Kidney (tissue), 14 donors: ENCODE measurements around the gene CAMTA1. TPM values are rescaled to one million over a fixed set of nuclear protein-coding genes. Genes with fewer than 3 reads are reported as not detected.

Source experiments
- DNase-seq, 5 donors: peaks; one replicate each; pipeline ENCODE4 v3.0.0-alpha.2; 2013 to 2020
- FAIRE-seq: peaks from 2 replicates; lab custom pipeline; 2012; peaks lifted over from hg19 to GRCh38; lab: Jason Lieb, UNC
- H3K27ac ChIP-seq, 2 donors: one replicate each; pipeline ENCODE4 v1.7.0; 2013; ENCODE audit warnings: low read depth in 2 of 2, low read length in 2 of 2, inconsistent platforms in 1 of 2
- H3K27me3 ChIP-seq: one replicate; pipeline ENCODE4 v1.7.1; 2013; ENCODE audit warnings: low read length, inconsistent platforms; ENCODE audit not compliant: control insufficient read depth, insufficient read depth
- H3K36me3 ChIP-seq, 3 donors: one replicate each; pipeline versions ENCODE4 v1.7.0 to v1.7.1; 2013; ENCODE audit warnings: low read length in 3 of 3, control low read depth in 1 of 3, inconsistent platforms in 1 of 3; ENCODE audit not compliant: insufficient read depth in 3 of 3, control insufficient read depth in 2 of 3
- H3K4me1 ChIP-seq, 3 donors: one replicate each; pipeline versions ENCODE4 v1.7.0 to v1.7.1; 2013; ENCODE audit warnings: low read length in 3 of 3, inconsistent platforms in 1 of 3, low read depth in 1 of 3; ENCODE audit not compliant: control insufficient read depth in 2 of 3, insufficient read depth in 2 of 3
- H3K4me3 ChIP-seq, 3 donors: one replicate each; pipeline versions ENCODE4 v1.7.0 to v1.8.1; 2013; ENCODE audit warnings: low read length in 3 of 3, control low read depth in 1 of 3, inconsistent platforms in 1 of 3
- H3K9ac ChIP-seq, 3 donors: one replicate each; pipeline versions ENCODE4 v1.7.0 to v1.7.1; 2013; ENCODE audit warnings: low read length in 3 of 3, control low read depth in 1 of 3, inconsistent platforms in 1 of 3
- H3K9me3 ChIP-seq, 3 donors: one replicate each; pipeline versions ENCODE4 v1.7.0 to v1.7.1; 2013; ENCODE audit warnings: low read length in 3 of 3, control low read depth in 1 of 3, inconsistent platforms in 1 of 3; ENCODE audit not compliant: control insufficient read depth in 2 of 3, insufficient read depth in 1 of 3
- CTCF ChIP-seq: IDR thresholded peaks from 3 replicates; pipeline ENCODE4 v1.5.1; 2012; ENCODE audit warnings: mild to moderate bottlenecking, moderate library complexity, borderline replicate concordance; ENCODE audit not compliant: insufficient read depth; ENCODE audit errors: extremely low read depth
- intact Hi-C: fragments of 100-400 bp; cut with DNase I; formaldehyde crosslinking; loops from one replicate; pipeline ENCODE4 v1.11.1; 2022
- polyA plus RNA-seq: library from polyadenylated mRNA; stranded (reverse); fragments of 350-450 nt; fragmentation: Illumina TruSeq; extraction: RNeasy Lipid Tissue Mini Kit (QIAGEN cat#74804); gene quantifications from one replicate; pipeline ENCODE4 v1.2.3, GENCODE V29; 2014; ENCODE audit warnings: low read depth, low replicate concordance; ENCODE audit not compliant: insufficient read depth
- total RNA-seq: library from RNA; stranded (reverse); fragmentation: NEBNext Ultra II Directional; extraction: Animal tissue kit (Norgen Biotek cat#: 25700); gene quantifications from one replicate; pipeline ENCODE4 v1.2.1, GENCODE V29; 2021
- donor health status: control.
- donor health status: control.
- donor health status: control.
- donor health status: control.
- donor health status: control.
- donor health status: DM: yes; HTN: yes; CAD: no.
- donor health status: Normal renal cell carcinoma (clear cell type).

The CAMTA1 gene
- total and polyA plus RNA-seq, 2 donors from 2014 or later, result 79.0 to 170 TPM

- Histone ChIP-seq H3K27me3 (no peaks in the 10 kb centered on the region), H3K9ac (no peak overlapping the region), H3K27ac (peak overlapping the region; percentile 26 to 28), H3K4me1 (peaks cover 0 to 3% (median 0%) of the 10 kb centered on the region in 3 donors), H3K4me3 (no peak overlapping the region), H3K36me3 (no peaks in the 10 kb centered on the region), H3K9me3 (no peaks in the 10 kb centered on the region)
- intact Hi-C loops, result no loop called here
- FAIRE-seq (no peak), DNase-seq (peak in 2 of 5 donors; percentile 14 to 24)
- no peak for TF ChIP-seq CTCF
These were observed 228.8 kb downstream of the CAMTA1 start for GRCh38 chr1:7013833-7014639.

DNA sequence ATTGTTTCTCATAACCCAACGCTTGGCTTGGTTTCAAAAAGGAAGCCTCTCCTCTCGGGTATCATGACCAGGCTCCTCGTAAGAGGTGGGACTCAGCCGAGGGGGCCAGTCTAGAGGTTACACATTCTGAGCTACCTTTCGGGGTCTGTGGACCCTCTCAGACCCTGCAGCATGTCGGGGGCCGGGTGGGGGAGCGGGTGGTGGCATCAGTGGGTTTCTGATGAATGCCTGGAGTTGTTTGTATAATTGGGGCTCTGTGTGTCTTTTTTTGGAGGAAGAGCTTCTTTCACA, 229.3 kb downstream of the CAMTA1 start:
- DNase-seq (peak in 1 of 5 donors; percentile 14), FAIRE-seq (no peak)
- Histone ChIP-seq H3K4me3 (no peak overlapping the region), H3K36me3 (no peaks in the 10 kb centered on the region), H3K4me1 (peaks cover 0 to 3% (median 0%) of the 10 kb centered on the region in 3 donors), H3K9ac (no peak overlapping the region), H3K9me3 (no peaks in the 10 kb centered on the region), H3K27me3 (no peaks in the 10 kb centered on the region), H3K27ac (no peak overlapping the region)
- TF ChIP-seq CTCF, result no peak
- intact Hi-C loops, result no loop called here

- Histone ChIP-seq H3K9me3 (no peaks in the 10 kb centered on the region), H3K36me3 (no peaks in the 10 kb centered on the region), H3K4me1 (peaks cover 0 to 3% (median 0%) of the 10 kb centered on the region in 3 donors), H3K27me3 (no peaks in the 10 kb centered on the region), H3K4me3 (no peak overlapping the region), H3K9ac (no peak overlapping the region), H3K27ac (no peak overlapping the region)
- no peak for DNase-seq
- FAIRE-seq, result no peak
- no peak for TF ChIP-seq CTCF
- intact Hi-C loops, result no loop called here
These were observed 229.8 kb downstream of the CAMTA1 start for GRCh38 chr1:7015022-7015421.

GRCh38 chr1:7018351-7018750, 233.1 kb downstream of the CAMTA1 start:
- Histone ChIP-seq H3K9ac (no peak overlapping the region), H3K36me3 (no peaks in the 10 kb centered on the region), H3K4me3 (no peak overlapping the region), H3K27me3 (no peaks in the 10 kb centered on the region), H3K9me3 (no peaks in the 10 kb centered on the region), H3K27ac (no peak overlapping the region), H3K4me1 (peaks cover 0 to 3% (median 0%) of the 10 kb centered on the region in 3 donors)
- FAIRE-seq (no peak), DNase-seq (no peak)
- intact Hi-C loops, result no loop called here
- no peak for TF ChIP-seq CTCF
